Measurements from ENCODE around the gene KRTAP5-11. TPM values are rescaled to one million over a fixed set of nuclear protein-coding genes. Genes with fewer than 3 reads are reported as not detected.
"Not testable (repeated sequence)": the region's sequence is repeated elsewhere in the genome, so short reads cannot be mapped to it uniquely, and the experiment has no call there.

Gene KRTAP5-11
- total and polyA plus RNA-seq, 2 of the 8 experiments (the other 6 are each of a cell fraction or from before 2014, with no cell fraction given), result not detected

DNA sequence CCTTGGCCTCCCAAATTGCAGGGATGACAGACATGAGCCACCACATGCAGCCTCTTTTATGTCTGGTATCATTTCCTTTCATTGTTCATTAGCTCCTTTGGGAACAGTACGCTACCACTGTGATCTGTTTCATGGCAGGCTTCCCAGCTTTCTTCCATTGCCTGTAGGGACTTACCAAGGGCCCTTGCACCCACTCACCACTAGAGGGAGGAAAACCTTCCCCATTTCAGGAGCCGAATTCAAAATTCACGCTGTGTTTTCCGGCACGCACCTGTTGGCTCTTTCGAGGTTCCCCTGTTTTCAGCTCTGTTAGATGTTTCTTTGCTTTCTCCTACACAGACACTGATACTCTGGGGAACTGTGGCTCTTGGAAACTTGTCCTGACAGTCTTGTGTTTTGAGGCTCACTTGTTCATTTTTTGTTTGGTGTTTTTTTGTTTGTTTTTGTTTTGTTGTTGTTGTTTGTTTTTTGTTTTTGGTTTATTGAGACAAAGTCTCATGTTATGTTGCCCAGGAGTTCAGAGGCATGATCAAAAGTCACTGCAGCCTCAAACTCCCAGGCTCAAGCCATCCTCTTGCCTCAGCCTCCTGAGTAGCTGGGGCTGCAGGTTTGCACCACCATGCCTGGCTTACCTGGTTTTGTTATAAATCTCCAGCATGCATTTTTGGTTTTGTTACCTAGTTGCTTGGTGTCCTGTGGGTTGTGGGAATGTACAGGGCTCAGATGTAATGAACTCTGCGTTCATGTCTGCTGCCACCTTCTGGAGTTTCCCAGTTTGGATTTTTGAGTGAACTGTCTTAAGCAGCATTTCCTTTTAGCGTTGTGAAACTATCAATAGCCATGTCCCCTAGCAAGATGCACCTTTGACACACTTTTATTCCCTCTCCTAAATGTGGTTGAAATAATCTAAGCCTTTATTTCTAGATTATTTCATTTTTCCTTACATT lies 2.3 kb downstream of the KRTAP5-11 start (continued):
- TF ChIP-seq, protein P1, sequence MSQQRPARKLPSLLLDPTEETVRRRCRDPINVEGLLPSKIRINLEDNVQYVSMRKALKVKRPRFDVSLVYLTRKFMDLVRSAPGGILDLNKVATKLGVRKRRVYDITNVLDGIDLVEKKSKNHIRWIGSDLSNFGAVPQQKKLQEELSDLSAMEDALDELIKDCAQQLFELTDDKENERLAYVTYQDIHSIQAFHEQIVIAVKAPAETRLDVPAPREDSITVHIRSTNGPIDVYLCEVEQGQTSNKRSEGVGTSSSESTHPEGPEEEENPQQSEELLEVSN (IDR thresholded peaks at IDR 0.05), result peak; percentile 82
- no peak for TF ChIP-seq TEAD4 (IDR thresholded peaks at IDR 0.05; ENCODE audit: low read depth, low read length)
- no peak for TF ChIP-seq MAFK (IDR thresholded peaks at IDR 0.05; ENCODE audit: low read depth, low read length)
- TF ChIP-seq RBBP5 (IDR thresholded peaks at IDR 0.05; ENCODE audit: borderline replicate concordance, low read depth, low read length), result no peak
- TF ChIP-seq, protein P2, sequence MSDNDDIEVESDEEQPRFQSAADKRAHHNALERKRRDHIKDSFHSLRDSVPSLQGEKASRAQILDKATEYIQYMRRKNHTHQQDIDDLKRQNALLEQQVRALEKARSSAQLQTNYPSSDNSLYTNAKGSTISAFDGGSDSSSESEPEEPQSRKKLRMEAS (IDR thresholded peaks at IDR 0.05), result peak; percentile 81

DNA sequence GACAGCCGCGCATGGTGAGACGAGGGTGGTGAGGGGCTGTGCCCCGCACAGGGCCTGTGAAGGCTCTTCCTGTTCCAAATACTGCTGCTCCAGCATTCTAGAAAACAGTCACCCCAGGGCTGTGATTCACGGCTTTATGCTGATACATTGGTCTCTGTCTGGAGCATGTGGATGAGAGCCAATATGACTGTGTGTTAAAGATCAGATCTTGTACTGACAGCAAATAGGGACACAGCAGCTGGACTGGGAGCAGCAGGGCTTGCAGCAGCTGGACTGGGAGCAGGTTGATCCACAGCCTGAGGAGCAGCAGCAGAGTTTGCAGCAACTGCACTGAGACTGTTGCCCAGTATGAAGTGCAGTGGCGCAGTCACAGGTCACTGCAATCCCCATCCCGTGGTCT lies 3.2 kb downstream of the KRTAP5-11 start:
- H3K27me3 ChIP-seq (replicated peaks in 1 of 4; ENCODE audit: control insufficient read depth in 3 of 4, extremely low read depth in 1 of 4, insufficient read depth in 3 of 4, low read length in 3 of 4); H4K20me1 ChIP-seq (replicated peaks in 1 of 2; ENCODE audit: control insufficient read depth in 1 of 2, insufficient read depth in 2 of 2, low read length in 2 of 2); H3K18ac ChIP-seq (ENCODE audit: extremely low read depth, low read length); H2AK5ac ChIP-seq (ENCODE audit: low read depth, low read length); H3K9ac ChIP-seq (replicated peaks in 1 of 4; ENCODE audit: extremely low read depth in 1 of 4, low read depth in 3 of 4, low read length in 3 of 4); H3K4ac ChIP-seq (replicated peaks; ENCODE audit: insufficient read length, low read depth, low read length); H3K4me1 ChIP-seq (replicated peaks in 1 of 4; ENCODE audit: control insufficient read depth in 3 of 4, insufficient read depth in 4 of 4, low read length in 3 of 4); H3K56ac ChIP-seq (replicated peaks; ENCODE audit: insufficient read length, low read depth, low read length); H3K4me3 ChIP-seq (ENCODE audit: extremely low read depth in 1 of 4, insufficient read depth in 2 of 4, low read depth in 3 of 4, low read length in 4 of 4); POLR2A ChIA-PET (ENCODE audit: partially characterized antibody); H3K14ac ChIP-seq (ENCODE audit: insufficient read length); H3K23me2 ChIP-seq (ENCODE audit: low read depth, low read length); H2BK120ac ChIP-seq (replicated peaks; ENCODE audit: low read depth, low read length); H3K9me3 ChIP-seq (ENCODE audit: insufficient read depth in 2 of 2, low read depth in 1 of 2, low read length in 1 of 2); H3K27ac ChIP-seq (ENCODE audit: low read depth, low read length); FAIRE-seq; H4K8ac ChIP-seq (ENCODE audit: extremely low read depth, insufficient read depth, low read length); H2AFZ ChIP-seq (ENCODE audit: low read length); H3K4me2 ChIP-seq (ENCODE audit: insufficient read depth in 1 of 2, low read depth in 2 of 2, low read length in 2 of 2); H2BK20ac ChIP-seq (ENCODE audit: low read length); H3K36me3 ChIP-seq (ENCODE audit: control insufficient read depth in 2 of 4, insufficient read depth in 4 of 4, low read length in 3 of 4); H4K91ac ChIP-seq (replicated peaks; ENCODE audit: insufficient read length, low read length); H3K79me1 ChIP-seq (ENCODE audit: low read depth, low read length); H3K79me2 ChIP-seq (ENCODE audit: control insufficient read depth in 1 of 2, insufficient read depth in 2 of 2, low read length in 2 of 2); H2BK5ac ChIP-seq (ENCODE audit: low read depth, low read length); H3K23ac ChIP-seq (ENCODE audit: insufficient read length); DNase-seq (ENCODE audit: low read depth in 1 of 2, low spot score in 2 of 2); H4K5ac ChIP-seq (ENCODE audit: insufficient read length, low read depth, low read length): not testable (repeated sequence)
- 72% methylated on average over 7 of the region's 7 CpGs; no CpG with 5 or more reads in 1 of the 2 experiments for WGBS, 2 experiments (ENCODE audit: extremely low coverage in 1 of 2, insufficient coverage in 1 of 2, insufficient read length in 1 of 2, insufficient replicate concordance in 2 of 2, low coverage in 1 of 2, low lambda C conversion rate in 2 of 2, missing lambda C conversion rate in 1 of 2)
- H2BK12ac ChIP-seq (ENCODE audit: low read depth, low read length), result peak overlapping the region; percentile 68; the same call in 1 of the 2 replicates
- CTCF ChIA-PET (ENCODE audit: partially characterized antibody), result interaction anchor here (0.6 to 2.0 kb wide), 15 partner anchors 9 to 251 kb away, joined by 3 to 15 read pairs (median 4); partner anchors contain the start of genes DHCR7, KRTAP5-9 and NADSYN1
- peak overlapping the region; percentile 81; the same call in 1 of the 2 replicates for H2BK15ac ChIP-seq (ENCODE audit: low read length)

Measured in H1 (cell line).